Astrocyte of the cerebellum (primary cell): ENCODE measurements around the gene PDCD2.
A peak's percentile ranks its signal among the peaks of the same experiment; 100 is the strongest.

Experiments used
- DNase-seq: peaks from one replicate; pipeline ENCODE4 v3.0.0-alpha.2; 2011; ENCODE audit warnings: low read depth
- H3K4me3 ChIP-seq: 2 replicates; pipeline ENCODE4 v1.5.1; 2011; ENCODE audit warnings: mild to moderate bottlenecking, low read depth, low read length, moderate library complexity
- in situ Hi-C: cut with HindIII; loops from 2 replicates; pipeline ENCODE4 v1.10.0; 2017; ENCODE audit warnings: low sequenced_read_pairs
- TF ChIP-seq, protein P1 (sequence below): IDR thresholded peaks from 2 replicates; pipeline ENCODE4 v1.5.1; 2012; ENCODE audit warnings: low read length, low read depth, moderate library complexity, mild to moderate bottlenecking; ENCODE audit errors: missing control alignments

PDCD2 gene

DNA sequence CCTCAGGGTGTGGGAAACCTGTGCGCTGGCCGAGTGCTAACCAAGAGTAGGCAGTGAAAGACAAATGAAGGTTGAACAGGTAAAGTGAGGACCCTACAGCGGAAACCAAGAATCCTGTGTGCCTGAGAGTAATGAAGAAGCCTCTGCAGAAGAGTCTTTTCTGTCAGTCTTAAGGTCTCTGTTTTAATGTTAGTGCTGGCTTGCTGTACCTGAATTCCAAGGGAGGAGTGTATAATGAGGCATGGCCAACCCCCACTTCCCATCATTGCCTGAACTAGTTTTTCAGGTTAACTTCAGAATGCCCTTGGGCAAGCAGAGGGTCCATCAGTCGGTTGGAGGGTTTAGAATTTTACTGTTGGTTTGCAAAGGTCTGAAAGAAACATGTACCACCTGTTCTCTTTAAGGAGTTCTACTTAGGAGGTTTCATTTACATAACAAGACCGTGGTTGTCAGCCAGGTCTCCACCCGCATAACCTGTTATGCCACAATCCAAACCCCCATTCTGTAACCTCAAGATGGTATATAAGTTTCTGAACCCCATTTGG is 589 bp upstream of the PDCD2 start:
- DNase-seq = no peak
- in situ Hi-C loops = no loop called here
- TF ChIP-seq, protein P1, sequence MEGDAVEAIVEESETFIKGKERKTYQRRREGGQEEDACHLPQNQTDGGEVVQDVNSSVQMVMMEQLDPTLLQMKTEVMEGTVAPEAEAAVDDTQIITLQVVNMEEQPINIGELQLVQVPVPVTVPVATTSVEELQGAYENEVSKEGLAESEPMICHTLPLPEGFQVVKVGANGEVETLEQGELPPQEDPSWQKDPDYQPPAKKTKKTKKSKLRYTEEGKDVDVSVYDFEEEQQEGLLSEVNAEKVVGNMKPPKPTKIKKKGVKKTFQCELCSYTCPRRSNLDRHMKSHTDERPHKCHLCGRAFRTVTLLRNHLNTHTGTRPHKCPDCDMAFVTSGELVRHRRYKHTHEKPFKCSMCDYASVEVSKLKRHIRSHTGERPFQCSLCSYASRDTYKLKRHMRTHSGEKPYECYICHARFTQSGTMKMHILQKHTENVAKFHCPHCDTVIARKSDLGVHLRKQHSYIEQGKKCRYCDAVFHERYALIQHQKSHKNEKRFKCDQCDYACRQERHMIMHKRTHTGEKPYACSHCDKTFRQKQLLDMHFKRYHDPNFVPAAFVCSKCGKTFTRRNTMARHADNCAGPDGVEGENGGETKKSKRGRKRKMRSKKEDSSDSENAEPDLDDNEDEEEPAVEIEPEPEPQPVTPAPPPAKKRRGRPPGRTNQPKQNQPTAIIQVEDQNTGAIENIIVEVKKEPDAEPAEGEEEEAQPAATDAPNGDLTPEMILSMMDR = no peak
- H3K4me3 ChIP-seq = peak overlapping the region; percentile 93

DNA sequence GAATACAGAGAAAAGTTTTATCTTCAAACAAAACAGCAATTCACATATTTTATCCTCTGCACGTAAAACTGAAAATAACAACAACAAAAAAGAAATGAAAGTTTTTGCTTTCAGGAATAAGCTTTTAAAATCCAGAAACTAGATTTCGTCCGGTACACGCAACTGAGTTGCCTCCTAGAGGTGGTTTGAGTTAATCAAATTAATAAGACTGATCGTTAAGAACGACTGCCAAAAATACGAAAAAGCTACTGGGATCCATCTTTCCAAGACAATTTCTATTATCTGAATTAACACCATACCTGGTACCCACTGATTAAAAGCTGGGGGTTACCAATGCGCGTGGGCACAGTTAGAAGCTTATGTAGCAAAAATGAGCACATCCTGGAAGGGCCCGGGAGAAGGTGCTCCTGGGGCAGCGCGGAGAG is 669 bp downstream of the PDCD2 start:
- in situ Hi-C loops = no loop called here
- DNase-seq = no peak
- TF ChIP-seq, protein P1 = peak; percentile 22
- H3K4me3 ChIP-seq = peak overlapping the region; percentile 93

DNA sequence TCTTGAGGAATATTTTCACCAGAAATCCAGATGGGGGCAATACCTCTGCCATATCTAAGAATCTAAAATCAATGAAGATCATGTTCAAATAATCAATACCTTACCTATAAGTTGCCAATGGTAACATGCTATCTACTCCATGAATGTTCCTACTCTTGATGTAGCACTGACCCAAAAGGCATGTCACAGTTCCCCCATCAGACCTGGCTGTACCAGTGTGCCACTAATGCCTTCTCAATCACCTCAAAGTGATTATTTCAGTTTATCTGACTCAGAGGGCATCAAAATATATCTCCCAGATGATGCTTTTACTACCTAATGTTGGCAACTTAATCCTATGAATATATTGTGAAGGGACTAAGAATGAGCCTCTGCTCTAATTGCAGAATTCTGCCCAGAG is 5.5 kb downstream of the PDCD2 start:
- TF ChIP-seq, protein P1 = no peak
- no peak for DNase-seq
- H3K4me3 ChIP-seq = no peak overlapping the region
- in situ Hi-C loops = no loop called here

GRCh38 chr6:170575250-170575649 is 9.2 kb downstream of the PDCD2 start:
- in situ Hi-C loops = no loop called here
- DNase-seq = no peak
- TF ChIP-seq, protein P1 = peak; percentile 42
- H3K4me3 ChIP-seq = no peak overlapping the region

DNA sequence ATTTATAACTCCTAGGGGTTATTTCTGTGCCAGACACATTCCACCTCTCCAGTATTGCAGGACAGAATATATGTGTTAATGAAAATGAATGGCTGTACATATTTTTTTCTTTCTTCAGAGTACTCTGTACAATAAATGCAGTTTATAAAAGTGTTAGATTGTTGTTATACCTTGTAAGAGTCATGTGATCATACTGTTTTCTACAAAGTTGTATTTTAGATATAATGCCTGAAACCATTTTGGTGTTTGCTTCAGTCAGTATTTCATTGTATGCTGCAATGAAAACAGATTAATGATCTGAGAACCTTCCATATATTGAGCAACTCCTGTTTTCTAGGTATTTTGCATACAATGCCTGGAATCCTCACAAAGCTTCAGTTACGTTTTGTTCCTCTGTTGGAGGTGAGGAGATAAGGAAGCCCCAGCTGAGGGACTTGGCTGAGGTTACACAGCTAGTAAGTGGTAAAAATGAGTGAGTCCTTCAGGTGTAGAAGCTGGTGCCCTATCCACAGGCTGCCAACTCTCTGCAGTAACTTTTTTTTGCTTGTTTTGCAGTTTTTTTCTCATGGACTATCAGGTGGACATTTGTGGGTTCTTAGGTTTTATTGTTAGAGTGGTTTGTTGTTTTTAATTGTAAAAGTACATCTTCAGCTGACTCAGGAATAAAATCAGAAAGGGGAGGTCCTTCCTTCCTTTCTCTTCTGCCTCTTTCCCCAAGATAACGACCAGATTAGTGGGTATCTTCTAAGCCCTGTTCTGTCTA is 11.6 kb downstream of the PDCD2 start:
- H3K4me3 ChIP-seq = no peak overlapping the region
- in situ Hi-C loops = no loop called here
- no peak for DNase-seq
- TF ChIP-seq, protein P1 = no peak

DNA sequence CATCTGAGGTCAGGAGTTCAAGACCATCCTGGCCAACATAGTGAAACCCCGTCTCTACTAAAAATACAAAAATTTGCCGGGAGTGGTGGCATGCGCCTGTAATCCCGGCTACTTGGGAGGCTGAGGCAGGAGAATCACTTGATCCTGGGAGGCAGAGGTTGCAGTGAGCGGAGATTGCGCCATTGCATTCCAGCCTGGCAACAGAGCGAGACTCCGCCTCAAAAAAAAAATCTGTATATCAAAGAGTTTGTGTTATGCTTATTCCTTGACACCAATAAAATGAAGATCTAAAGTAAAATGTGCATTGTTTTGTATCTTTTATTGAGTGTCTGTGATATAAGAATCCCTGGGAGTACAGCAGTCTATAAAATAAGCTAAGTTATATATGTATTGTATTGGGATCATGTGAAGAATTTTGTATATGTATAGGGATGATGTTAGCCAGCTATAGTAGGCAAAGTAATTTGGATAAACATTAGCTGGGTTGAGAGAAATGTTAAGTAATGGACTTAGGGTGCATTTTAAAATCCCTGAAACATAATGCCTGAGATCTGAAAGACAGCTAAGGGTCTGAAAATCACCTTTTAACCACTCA is 19.4 kb downstream of the PDCD2 start:
- in situ Hi-C loops = no loop called here
- H3K4me3 ChIP-seq = no peak overlapping the region
- no peak for DNase-seq
- TF ChIP-seq, protein P1 = no peak
